K562 (cell line): Measurements from ENCODE around the gene DEPDC4. TPM values are rescaled to one million over a fixed set of nuclear protein-coding genes. Genes with fewer than 3 reads are reported as not detected.

ENCODE experiments used
- ATAC-seq: fragments of 200-7000 bp; cut with Tn5 transposase; 3 replicates; pipeline ENCODE4 v1.9.1; 2020; ENCODE audit warnings: moderate library complexity
- BruUV-seq: library from RNA; stranded (reverse); fragments of 400-500 nt; replicated peaks from 2 replicates; lab custom pipeline; 2021; lab: Mats Ljungman, UMichigan
- CTCF ChIA-PET: fragments of 300-600 bp; formaldehyde crosslinking; extraction: SDS; loops from one replicate; lab custom pipeline; 2021; ENCODE audit warnings: low intra/inter-chr PET ratio; lab: Yijun Ruan, JAX
- POLR2A ChIA-PET: fragments of 300-600, 350-650 bp; sonication (Branson Sonifier 250); formaldehyde crosslinking; extraction: SDS; loops from one replicate; lab custom pipeline; 2021; ENCODE audit warnings: antibody characterized with exemption, inconsistent platforms; lab: Yijun Ruan, JAX
- DNase-seq, 4 experiments: peaks; one replicate each; pipeline versions ENCODE4 v3.0.0 to v3.0.0-alpha.2; 2011 to 2018; ENCODE audit warnings: low spot score in 3 of 4, mixed read lengths in 3 of 4; ENCODE audit errors: extremely low read depth in 1 of 4
- FAIRE-seq: peaks from 2 replicates; lab custom pipeline; 2011; peaks lifted over from hg19 to GRCh38; lab: Jason Lieb, UNC
- H2AFZ ChIP-seq: 2 replicates; pipeline ENCODE4 v1.6.0; 2011; ENCODE audit warnings: low read depth, low read length, control low read depth, inconsistent platforms
- H3K27ac ChIP-seq: fragments of 200-600 bp; 3 replicates; pipeline ENCODE4 v1.8.0; 2011; ENCODE audit warnings: low read depth, mild to moderate bottlenecking, control low read depth, inconsistent platforms, low read length, moderate library complexity, mixed read lengths; ENCODE audit errors: extremely low read depth
- H3K27me3 ChIP-seq, 2 experiments: fragments of 300-600 bp in 1 of 2; 2 replicates in 1 of 2; 3 replicates in 1 of 2; pipeline versions ENCODE4 v1.6.0 to v1.8.0; 2011; ENCODE audit warnings: inconsistent platforms in 2 of 2, low read length in 2 of 2, mild to moderate bottlenecking in 1 of 2, mixed read lengths in 1 of 2, moderate library complexity in 1 of 2; ENCODE audit not compliant: control insufficient read depth in 2 of 2, insufficient read depth in 2 of 2
- H3K36me3 ChIP-seq: fragments of 300-600 bp; 3 replicates; pipeline ENCODE4 v1.8.0; 2011; ENCODE audit warnings: mild to moderate bottlenecking, low read length, inconsistent platforms; ENCODE audit not compliant: control insufficient read depth, insufficient read depth
- H3K4me1 ChIP-seq, 2 experiments: fragments of 200-600 bp in 1 of 2; replicated peaks in 1 of 2; 2 replicates in 1 of 2; 3 replicates in 1 of 2; pipeline versions ENCODE4 v1.5.1 to v1.8.0; 2011; ENCODE audit warnings: inconsistent platforms in 2 of 2, low read length in 2 of 2, mild to moderate bottlenecking in 1 of 2, mixed read lengths in 1 of 2, moderate library complexity in 1 of 2; ENCODE audit not compliant: control insufficient read depth in 2 of 2, insufficient read depth in 2 of 2
- H3K4me2 ChIP-seq: 2 replicates; pipeline ENCODE4 v1.6.1; 2011; ENCODE audit warnings: low read length, control low read depth, inconsistent platforms, mixed read lengths; ENCODE audit not compliant: insufficient read depth
- H3K4me3 ChIP-seq: fragments of 200-600 bp; sonication (generic), shearing (Covaris generic); 2 replicates; pipeline ENCODE4 v1.5.1; 2016; ENCODE audit warnings: control low read depth, inconsistent platforms
- H3K79me2 ChIP-seq: fragments of 200-600 bp; 3 replicates; pipeline ENCODE4 v1.8.0; 2011; ENCODE audit warnings: low read length, inconsistent platforms; ENCODE audit not compliant: control insufficient read depth, insufficient read depth
- H3K9ac ChIP-seq, 2 experiments: 2 replicates each; pipeline versions ENCODE4 v1.6.0 to v1.6.1; 2011; ENCODE audit warnings: low read depth in 2 of 2, low read length in 2 of 2, control low read depth in 1 of 2, inconsistent platforms in 1 of 2, mild to moderate bottlenecking in 1 of 2, mixed read lengths in 1 of 2; ENCODE audit not compliant: insufficient read depth in 1 of 2
- H3K9me1 ChIP-seq: one replicate; pipeline ENCODE4 v1.6.0; 2011; ENCODE audit warnings: inconsistent platforms, mild to moderate bottlenecking, low read length, moderate library complexity; ENCODE audit not compliant: control insufficient read depth, insufficient read depth
- H3K9me3 ChIP-seq: replicated peaks from 2 replicates; pipeline ENCODE4 v1.5.1; 2011; ENCODE audit warnings: low read depth, low read length, inconsistent platforms; ENCODE audit not compliant: control insufficient read depth, insufficient read depth
- H4K20me1 ChIP-seq: replicated peaks from 2 replicates; pipeline ENCODE4 v1.6.1; 2011; ENCODE audit warnings: low read length, inconsistent platforms, mixed read lengths; ENCODE audit not compliant: control insufficient read depth, insufficient read depth
- CTCF ChIP-seq, 3 experiments: IDR thresholded peaks in 2 of 3; conservative IDR thresholded peaks in 1 of 3; 2 replicates each; pipeline ENCODE4 v1.5.1; 2011 to 2012; ENCODE audit warnings: low read length in 3 of 3, mild to moderate bottlenecking in 3 of 3, control low read depth in 2 of 3, improper control_type of control experiment in 1 of 3, inconsistent platforms in 1 of 3, low read depth in 1 of 3, mixed read lengths in 1 of 3, moderate library complexity in 1 of 3; ENCODE audit not compliant: insufficient read depth in 2 of 3
- DEAF1 ChIP-seq: fragments of 450-650 bp; formaldehyde crosslinking; IDR thresholded peaks from 2 replicates; pipeline ENCODE4 v1.4.0; 2020; ENCODE audit warnings: mild to moderate bottlenecking, moderate library complexity
- IRF9 ChIP-seq: fragments of 450-650 bp; IDR thresholded peaks from 2 replicates; pipeline ENCODE4 v1.6.1; 2016; ENCODE audit warnings: missing biosample characterization, missing genetic modification characterization
- KLF16 ChIP-seq: IDR thresholded peaks from 2 replicates; pipeline ENCODE4 v1.6.1; 2016; ENCODE audit warnings: antibody characterized with exemption
- RAD21 ChIP-seq, 2 experiments: fragments of 250-450 bp in 1 of 2; fragments of 450-650 bp in 1 of 2; sonication (Bioruptor Pico) in 1 of 2; formaldehyde crosslinking in 1 of 2; IDR thresholded peaks in 1 of 2; conservative IDR thresholded peaks in 1 of 2; 2 replicates each; pipeline versions ENCODE4 v1.4.0 to v1.8.0; 2020 to 2022; ENCODE audit warnings: mild to moderate bottlenecking in 2 of 2, moderate library complexity in 1 of 2
- SMC3 ChIP-seq: conservative IDR thresholded peaks from 2 replicates; pipeline ENCODE4 v1.6.1; 2011; ENCODE audit warnings: low read depth, low read length, improper control_type of control experiment; ENCODE audit not compliant: insufficient read depth
- ZNF512 ChIP-seq: IDR thresholded peaks from 2 replicates; pipeline ENCODE4 v1.6.1; 2016; ENCODE audit warnings: missing genetic modification characterization, missing compliant biosample characterization
- WGBS: fragments of 100-300 bp; shearing (Covaris generic); methylation state at CpG from one replicate; pipeline ENCODE4 v1.1.6; 2016; ENCODE audit warnings: low coverage, mixed read lengths; ENCODE audit not compliant: insufficient coverage; ENCODE audit errors: missing lambda C conversion rate; 5-methylcytosine and 5-hydroxymethylcytosine counted together
- in situ Hi-C: fragments of 300-500 bp; cut with MboI; formaldehyde crosslinking; loops from 4 replicates; pipeline ENCODE4 v1.15.0; 2018; ENCODE audit warnings: inconsistent platforms, mixed read lengths
- intact Hi-C: fragments of 100-400 bp; cut with micrococcal nuclease; formaldehyde crosslinking; loops from 2 replicates; pipeline ENCODE4 v1.14.2; 2022
- polyA plus RNA-seq, 8 experiments: library from polyadenylated mRNA; depleted of rRNA in 4 of 8; stranded (reverse) in 5 of 8; unstranded in 3 of 8; fragments of >200 nt; fragmentation: Nextera tagmentation in 2 of 8; fragmentation: Illumina TruSeq in 1 of 8; extraction: Ambion mirVana in 2 of 8; extraction: Trizol in 1 of 8; gene quantifications; 2 replicates each; pipeline versions ENCODE4 v1.2.1 to v1.2.3, GENCODE V29; 2011 to 2014; ENCODE audit warnings: inconsistent platforms in 1 of 8, missing spikeins in 1 of 8
- total RNA-seq, 7 experiments: library from RNA; depleted of rRNA in 6 of 7; stranded (reverse); fragments of >200 nt in 6 of 7; fragmentation: Illumina TruSeq in 2 of 7; extraction: Trizol in 2 of 7; gene quantifications; 2 replicates each; pipeline versions ENCODE4 v1.2.1 to v1.2.3, GENCODE V29; 2011 to 2021; ENCODE audit warnings: low replicate concordance in 1 of 7

DEPDC4 gene
- total and polyA plus RNA-seq, 9 of the 15 experiments (the other 6 are each of a cell fraction or from before 2014, with no cell fraction given) = 3.6 to 13.2 (median 7.4) TPM

- BruUV-seq = no TSS peak
- Histone ChIP-seq H3K36me3 (no peaks in the 10 kb centered on the region), H3K4me1 (no peaks in the 10 kb centered on the region), H3K27me3 (no peaks in the 10 kb centered on the region), H3K9me1 (no peaks in the 10 kb centered on the region), H3K79me2 (no peaks in the 10 kb centered on the region), H4K20me1 (no peaks in the 10 kb centered on the region), H3K9me3 (no peaks in the 10 kb centered on the region), H2AFZ (no peak overlapping the region), H3K4me3 (no peak overlapping the region), H3K4me2 (no peak overlapping the region), H3K27ac (no peak overlapping the region), H3K9ac (no peak overlapping the region)
- peak; percentile 20 to 52 (median 22) for DNase-seq
- peak; percentile 87 for ATAC-seq
- POLR2A ChIA-PET = interaction anchor here (0.6 to 1.6 kb wide), 3 partner anchors 12 to 291 kb away, joined by 3 to 4 read pairs (median 3); no protein-coding TSS in a partner anchor
- CTCF ChIA-PET = interaction anchor here (0.5 to 2.3 kb wide), 2 partner anchors 266 to 320 kb away, joined by 3 to 32 read pairs; no protein-coding TSS in a partner anchor
- peak; percentile 77 for FAIRE-seq
- 39% methylated on average over 7 of the region's 7 CpGs for WGBS
- in situ Hi-C loops = no loop called here
- intact Hi-C loops = loop anchor here (1.0 to 5.0 kb wide), 4 partner anchors 110 to 508 kb away; no protein-coding TSS in a partner anchor
- peak; percentile 76 to 87 for TF ChIP-seq RAD21 (CRISPR knock-in tag; conservative IDR thresholded peaks at IDR 0.05 in 1 of 2, IDR thresholded peaks at IDR 0.05 in 1 of 2)
- peak; percentile 63 for TF ChIP-seq DEAF1 (CRISPR knock-in tag)
- TF ChIP-seq KLF16 = 0 out of 2 replicates have a peak, but pooled peaks have one; percentile 12
- peak; percentile 62 to 85 (median 66); a peak in 5 of 6 replicates for TF ChIP-seq CTCF (IDR thresholded peaks at IDR 0.05 in 2 of 3, conservative IDR thresholded peaks at IDR 0.05 in 1 of 3; ENCODE audit: insufficient read depth in 2 of 3, low read depth in 1 of 3, low read length in 3 of 3)
- TF ChIP-seq IRF9 (tag) = no peak
- TF ChIP-seq ZNF512 = no peak
- peak; percentile 56; the same call in 1 of the 2 replicates for TF ChIP-seq SMC3
Measured at GRCh38 chr12:100234591-100235304, 32.1 kb downstream of the DEPDC4 start.
